HepG2 (cell line): Measurements from ENCODE around the gene VASN. TPM values are rescaled to one million over a fixed set of nuclear protein-coding genes. Genes with fewer than 3 reads are reported as not detected.

Source experiments
- CHD2 ChIP-seq: IDR thresholded peaks from 2 replicates; pipeline ENCODE4 v1.6.1; 2011; ENCODE audit warnings: low read depth, low read length, improper control_type of control experiment
- HDAC6 ChIP-seq: fragments of 200-600 bp; sonication (generic); IDR thresholded peaks from 2 replicates; pipeline ENCODE4 v1.7.0; 2017; ENCODE audit warnings: mild to moderate bottlenecking, antibody characterized with exemption, low read length, low read depth
- MAZ ChIP-seq, 2 experiments: sonication (generic) in 1 of 2; formaldehyde crosslinking in 1 of 2; IDR thresholded peaks; 2 replicates each; pipeline versions ENCODE4 v1.5.0 to v1.6.1; 2012 to 2020; ENCODE audit warnings: low read depth in 2 of 2, mild to moderate bottlenecking in 2 of 2, borderline replicate concordance in 1 of 2, improper control_type of control experiment in 1 of 2, low read length in 1 of 2, missing genetic modification reagents in 1 of 2, moderate library complexity in 1 of 2
- MBNL3 ChIP-seq: fragments of 250-450 bp; sonication (Bioruptor Pico); conservative IDR thresholded peaks from 2 replicates; pipeline ENCODE4 v1.8.0; 2022; ENCODE audit warnings: mild to moderate bottlenecking, inconsistent platforms
- NBN ChIP-seq: fragments of 450-650 bp; conservative IDR thresholded peaks from 2 replicates; pipeline ENCODE4 v1.6.1; 2017
- PHF20 ChIP-seq: sonication (generic); formaldehyde crosslinking; IDR thresholded peaks from 2 replicates; pipeline ENCODE4 v1.5.0; 2020; ENCODE audit warnings: mild to moderate bottlenecking, missing genetic modification reagents
- RARA ChIP-seq: IDR thresholded peaks from 2 replicates; pipeline ENCODE4 v1.6.1; 2016; ENCODE audit warnings: missing genetic modification reagents, missing compliant biosample characterization
- THAP9 ChIP-seq: sonication (generic); formaldehyde crosslinking; IDR thresholded peaks from 2 replicates; pipeline ENCODE4; 2020; ENCODE audit warnings: missing genetic modification reagents, mild to moderate bottlenecking, borderline replicate concordance
- ZBTB21 ChIP-seq: sonication (generic); formaldehyde crosslinking; IDR thresholded peaks from 2 replicates; pipeline ENCODE4 v1.4.0; 2020; ENCODE audit warnings: missing genetic modification reagents
- ZFP36 ChIP-seq: fragments of 150-350 bp; IDR thresholded peaks from 2 replicates; pipeline ENCODE4 v1.6.1; 2018; ENCODE audit warnings: borderline replicate concordance, low read length, low read depth; ENCODE audit not compliant: partially characterized antibody
- ZNF136 ChIP-seq: sonication (generic); formaldehyde crosslinking; IDR thresholded peaks from 2 replicates; pipeline ENCODE4 v1.8.1; 2022; ENCODE audit warnings: low read depth, mild to moderate bottlenecking, moderate library complexity, missing genetic modification reagents
- ZNF234 ChIP-seq: sonication (generic); formaldehyde crosslinking; conservative IDR thresholded peaks from 2 replicates; pipeline ENCODE4 v1.5.1; 2020; ENCODE audit warnings: mild to moderate bottlenecking, missing genetic modification reagents
- ZNF354B ChIP-seq: sonication (generic); formaldehyde crosslinking; IDR thresholded peaks from 2 replicates; pipeline ENCODE4 v1.8.0; 2022; ENCODE audit warnings: mild to moderate bottlenecking, missing genetic modification reagents
- ZNF44 ChIP-seq: sonication (generic); formaldehyde crosslinking; IDR thresholded peaks from 2 replicates; pipeline ENCODE4 v1.5.1; 2020; ENCODE audit warnings: mild to moderate bottlenecking, missing genetic modification reagents
- ZNF510 ChIP-seq: sonication (generic); formaldehyde crosslinking; IDR thresholded peaks from 2 replicates; pipeline ENCODE4 v1.4.0; 2020; ENCODE audit warnings: low read depth, mild to moderate bottlenecking, missing genetic modification reagents
- ZSCAN20 ChIP-seq: sonication (generic); formaldehyde crosslinking; IDR thresholded peaks from 2 replicates; pipeline ENCODE4 v1.4.0; 2020; ENCODE audit warnings: missing genetic modification reagents, mild to moderate bottlenecking, borderline replicate concordance
- ZSCAN25 ChIP-seq: sonication (generic); formaldehyde crosslinking; IDR thresholded peaks from 2 replicates; pipeline ENCODE4 v1.8.0; 2022; ENCODE audit warnings: mild to moderate bottlenecking, missing genetic modification reagents
- polyA plus RNA-seq, 8 experiments: library from polyadenylated mRNA; depleted of rRNA in 3 of 8; stranded (reverse) in 7 of 8; unstranded in 1 of 8; fragments of >200 nt; fragmentation: Illumina TruSeq in 4 of 8; extraction: Trizol in 4 of 8; gene quantifications; 2 replicates each; pipeline versions ENCODE4 v1.2.1 to v1.2.3, GENCODE V29; 2011 to 2016; ENCODE audit warnings: low read depth in 4 of 8, missing spikeins in 1 of 8, mixed read lengths in 1 of 8; ENCODE audit not compliant: insufficient read depth in 1 of 8
- total RNA-seq, 5 experiments: library from RNA; depleted of rRNA; stranded (reverse); fragments of >200 nt; fragmentation: Illumina TruSeq; extraction: Trizol; gene quantifications; 2 replicates each; pipeline ENCODE4 v1.2.3, GENCODE V29; 2016; ENCODE audit warnings: low read depth in 1 of 5
- TF ChIP-seq, protein P1 (sequence below), 2 experiments: sonication (generic) in 1 of 2; formaldehyde crosslinking in 1 of 2; IDR thresholded peaks; 2 replicates each; pipeline versions ENCODE4 v1.4.0 to v1.6.1; 2016 to 2020; ENCODE audit warnings: borderline replicate concordance in 1 of 2, low read depth in 1 of 2, mild to moderate bottlenecking in 1 of 2, missing genetic modification reagents in 1 of 2

Gene VASN
- total and polyA plus RNA-seq, 2 of the 13 experiments (the other 11 are each of a cell fraction or from before 2014, with no cell fraction given) = 8.4 to 18.2 TPM

DNA sequence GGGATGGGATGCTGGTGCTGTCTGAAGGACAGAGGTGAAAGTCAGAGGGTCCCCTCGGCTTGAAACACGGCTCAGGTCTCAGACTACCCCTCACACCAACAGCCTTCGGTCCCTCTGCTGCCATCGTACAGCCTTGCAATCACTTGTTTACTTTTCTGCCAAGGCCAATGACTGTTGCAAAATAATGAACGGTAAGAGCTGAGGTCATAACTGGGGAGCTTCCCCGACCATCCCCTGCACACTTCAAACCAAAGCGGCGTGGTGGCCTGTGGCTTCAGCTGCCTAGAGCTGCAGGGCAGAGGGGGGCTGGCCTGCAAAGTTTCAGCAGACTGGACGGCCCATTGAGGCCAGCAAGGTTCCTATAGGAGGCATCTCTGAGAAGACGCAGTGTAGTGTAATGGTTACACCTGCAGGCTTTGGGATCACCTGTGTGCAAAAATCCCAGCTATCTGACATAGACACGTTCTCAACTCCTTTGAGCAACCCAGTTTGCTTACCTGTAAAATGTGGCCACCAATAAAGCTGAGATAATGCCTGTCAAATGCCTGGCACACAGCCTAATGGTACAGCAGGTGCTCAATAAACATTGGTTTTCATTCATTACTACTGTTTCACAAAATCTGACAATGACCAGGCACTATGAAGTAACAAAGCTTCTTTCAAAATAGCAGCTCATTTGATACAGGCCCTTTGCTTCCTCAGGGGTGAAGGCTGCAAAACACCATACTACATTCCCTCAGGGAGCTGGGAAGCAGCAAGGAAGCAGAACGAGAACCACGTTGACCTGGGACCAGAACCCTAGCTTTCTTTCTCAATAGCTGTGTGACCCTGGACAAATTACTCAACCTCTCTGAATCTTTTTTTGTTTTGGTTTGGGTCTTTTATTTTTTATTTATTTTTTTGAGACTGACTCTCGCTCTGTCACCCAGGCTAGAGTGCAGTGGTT lies 25.5 kb upstream of the VASN start (continued):
- TF ChIP-seq THAP9 (no peak), ZNF44 (CRISPR knock-in tag) (no peak), ZNF234 (no peak), RARA (CRISPR knock-in tag) (peak; percentile 84), NBN (no peak), ZSCAN20 (CRISPR knock-in tag) (peak; percentile 63; the same call in 1 of the 2 replicates), PHF20 (CRISPR knock-in tag) (no peak), ZNF354B (CRISPR knock-in tag) (no peak), ZSCAN25 (CRISPR knock-in tag) (peak; percentile 90), ZNF136 (CRISPR knock-in tag) (no peak), CHD2 (no peak), MAZ (IDR thresholded peaks at IDR 0.05; ENCODE audit: borderline replicate concordance, low read depth, low read length) (peak; percentile 49; the same call in 1 of the 2 replicates), MAZ (CRISPR knock-in tag; IDR thresholded peaks at IDR 0.05; ENCODE audit: low read depth) (no peak), HDAC6 (no peak), ZBTB21 (peak; percentile 88), ZFP36 (no peak), MBNL3 (CRISPR knock-in tag) (no peak), ZNF510 (CRISPR knock-in tag) (no peak)
- TF ChIP-seq, protein P1, sequence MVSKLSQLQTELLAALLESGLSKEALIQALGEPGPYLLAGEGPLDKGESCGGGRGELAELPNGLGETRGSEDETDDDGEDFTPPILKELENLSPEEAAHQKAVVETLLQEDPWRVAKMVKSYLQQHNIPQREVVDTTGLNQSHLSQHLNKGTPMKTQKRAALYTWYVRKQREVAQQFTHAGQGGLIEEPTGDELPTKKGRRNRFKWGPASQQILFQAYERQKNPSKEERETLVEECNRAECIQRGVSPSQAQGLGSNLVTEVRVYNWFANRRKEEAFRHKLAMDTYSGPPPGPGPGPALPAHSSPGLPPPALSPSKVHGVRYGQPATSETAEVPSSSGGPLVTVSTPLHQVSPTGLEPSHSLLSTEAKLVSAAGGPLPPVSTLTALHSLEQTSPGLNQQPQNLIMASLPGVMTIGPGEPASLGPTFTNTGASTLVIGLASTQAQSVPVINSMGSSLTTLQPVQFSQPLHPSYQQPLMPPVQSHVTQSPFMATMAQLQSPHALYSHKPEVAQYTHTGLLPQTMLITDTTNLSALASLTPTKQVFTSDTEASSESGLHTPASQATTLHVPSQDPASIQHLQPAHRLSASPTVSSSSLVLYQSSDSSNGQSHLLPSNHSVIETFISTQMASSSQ (IDR thresholded peaks at IDR 0.05; ENCODE audit: low read depth) = no peak
- TF ChIP-seq, protein P1 (CRISPR knock-in tag; IDR thresholded peaks at IDR 0.05; ENCODE audit: borderline replicate concordance) = peak; percentile 73; the same call in 1 of the 2 replicates
